Inflammatory macrophage treated with lipopolysaccharide for 4 hours (primary cell): ENCODE results near the gene SYNGR3.
"Not testable (repeated sequence)": the region's sequence is repeated elsewhere in the genome, so short reads cannot be mapped to it uniquely, and the experiment has no call there.

Source experiments
- DNase-seq: peaks from one replicate; pipeline ENCODE4 v3.0.0-alpha.2; 2020

The SYNGR3 gene

DNA sequence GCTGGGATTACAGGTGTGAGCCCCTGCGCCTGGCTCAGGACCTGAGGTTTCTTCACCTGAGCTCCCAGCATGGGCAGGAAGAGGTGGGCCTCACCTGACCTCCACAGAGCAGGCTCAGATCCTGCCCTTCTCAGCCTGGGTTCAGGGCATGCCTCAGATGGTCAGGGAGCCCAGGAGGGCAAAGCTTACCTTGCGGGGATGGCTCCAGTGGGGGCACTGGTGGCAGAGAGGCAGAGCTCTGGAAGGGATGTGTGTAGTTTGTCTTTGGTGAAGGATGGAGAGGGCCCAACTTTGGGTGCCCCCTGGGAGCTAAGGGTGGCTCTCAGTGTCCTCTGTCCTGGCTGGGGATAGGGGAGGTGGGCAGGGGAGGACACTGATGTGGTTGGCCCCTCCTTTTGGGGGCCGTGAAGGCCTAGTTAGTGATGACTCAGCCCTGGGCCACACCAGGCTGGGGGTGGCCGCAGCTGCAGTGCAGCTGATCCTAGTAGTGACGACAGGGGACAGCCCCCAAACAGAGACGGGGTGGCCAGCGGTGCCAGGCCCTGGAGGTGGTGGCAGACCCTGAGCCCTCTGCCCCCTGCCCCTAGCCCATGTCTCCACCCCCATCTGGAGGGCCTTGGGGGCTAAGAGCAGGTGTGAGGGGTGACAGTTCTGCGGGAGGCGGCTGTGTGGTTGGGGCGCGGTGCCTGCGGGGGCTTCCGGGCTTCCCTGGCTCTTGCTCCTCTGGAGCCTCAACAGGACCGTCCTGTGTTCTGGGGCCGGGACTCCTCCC is 42.7 kb downstream of the SYNGR3 start:
- no peak for DNase-seq

DNA sequence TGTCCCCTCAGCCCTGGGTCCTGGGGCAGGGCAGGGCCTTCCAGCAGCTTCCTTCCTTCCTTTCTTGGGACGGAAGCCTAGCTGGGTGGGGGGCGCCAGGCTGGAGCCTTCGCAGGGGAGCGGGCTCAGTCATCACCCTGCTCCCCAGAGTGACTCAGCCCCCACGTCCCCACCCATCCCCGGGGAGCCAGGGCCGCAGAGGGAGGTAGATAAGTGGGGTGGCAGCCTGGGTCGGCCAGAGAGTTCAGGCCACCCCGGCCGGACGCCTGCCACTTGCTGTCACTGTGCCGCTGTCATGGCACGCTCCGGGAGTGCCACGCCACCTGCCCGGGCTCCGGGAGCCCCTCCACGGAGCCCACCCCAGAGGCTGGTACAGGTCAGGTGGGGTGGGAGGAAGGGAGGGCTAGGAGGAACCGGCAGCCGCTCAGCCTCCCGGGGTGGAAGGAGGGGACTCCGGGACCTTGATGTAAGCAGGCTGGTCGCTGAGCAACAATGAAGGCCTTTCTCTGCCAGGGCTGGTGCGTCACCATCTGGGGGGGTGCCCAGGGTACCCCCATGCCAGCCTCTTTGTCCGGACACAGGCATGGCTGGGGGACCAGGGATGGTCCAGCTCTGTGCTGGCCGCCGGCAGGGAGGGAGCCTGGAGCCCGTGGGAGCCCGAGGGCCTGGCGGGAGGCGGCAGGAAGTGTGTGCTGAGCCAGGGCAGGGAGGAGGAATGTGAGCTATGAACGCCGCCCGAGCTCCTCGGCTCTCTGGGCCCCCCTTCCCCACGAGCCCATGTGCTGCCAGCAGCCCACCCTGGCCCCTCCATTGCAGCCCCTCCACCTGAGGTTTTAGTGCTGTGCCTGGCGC is 43.5 kb downstream of the SYNGR3 start:
- no peak for DNase-seq

DNA sequence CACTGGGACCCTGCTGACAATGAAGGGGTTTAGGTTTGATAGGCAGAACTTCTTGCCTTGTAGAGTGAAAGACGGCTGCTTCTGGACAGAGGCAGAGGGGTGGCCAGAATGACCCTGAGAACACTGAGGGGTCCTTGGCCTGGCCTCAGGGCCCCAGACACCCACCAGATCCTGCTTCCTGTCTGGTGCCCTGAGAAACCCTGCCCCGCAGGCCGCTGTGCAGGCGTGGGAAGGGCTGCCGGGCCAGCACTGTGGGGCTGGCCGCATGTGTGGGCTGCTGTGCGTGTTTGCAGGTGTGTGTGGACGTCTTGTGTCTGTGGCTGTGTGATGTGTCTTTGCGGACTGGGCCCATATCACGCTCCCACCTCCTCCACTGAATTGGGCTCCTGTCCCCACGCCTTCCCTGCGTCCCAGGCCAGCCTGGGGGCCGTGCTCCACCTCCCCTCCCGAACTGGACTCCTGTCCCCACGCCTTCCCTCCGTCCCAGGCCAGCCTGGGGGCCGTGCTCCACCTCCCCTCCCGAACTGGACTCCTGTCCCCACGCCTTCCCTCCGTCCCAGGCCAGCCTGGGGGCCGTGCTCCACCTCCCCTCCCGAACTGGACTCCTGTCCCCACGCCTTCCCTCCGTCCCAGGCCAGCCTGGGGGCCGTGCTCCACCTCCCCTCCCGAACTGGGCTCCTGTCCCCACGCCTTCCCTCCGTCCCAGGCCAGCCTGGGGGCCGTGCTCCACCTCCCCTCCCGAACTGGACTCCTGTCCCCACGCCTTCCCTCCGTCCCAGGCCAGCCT is 44.3 kb downstream of the SYNGR3 start:
- not testable (repeated sequence) for DNase-seq

DNA sequence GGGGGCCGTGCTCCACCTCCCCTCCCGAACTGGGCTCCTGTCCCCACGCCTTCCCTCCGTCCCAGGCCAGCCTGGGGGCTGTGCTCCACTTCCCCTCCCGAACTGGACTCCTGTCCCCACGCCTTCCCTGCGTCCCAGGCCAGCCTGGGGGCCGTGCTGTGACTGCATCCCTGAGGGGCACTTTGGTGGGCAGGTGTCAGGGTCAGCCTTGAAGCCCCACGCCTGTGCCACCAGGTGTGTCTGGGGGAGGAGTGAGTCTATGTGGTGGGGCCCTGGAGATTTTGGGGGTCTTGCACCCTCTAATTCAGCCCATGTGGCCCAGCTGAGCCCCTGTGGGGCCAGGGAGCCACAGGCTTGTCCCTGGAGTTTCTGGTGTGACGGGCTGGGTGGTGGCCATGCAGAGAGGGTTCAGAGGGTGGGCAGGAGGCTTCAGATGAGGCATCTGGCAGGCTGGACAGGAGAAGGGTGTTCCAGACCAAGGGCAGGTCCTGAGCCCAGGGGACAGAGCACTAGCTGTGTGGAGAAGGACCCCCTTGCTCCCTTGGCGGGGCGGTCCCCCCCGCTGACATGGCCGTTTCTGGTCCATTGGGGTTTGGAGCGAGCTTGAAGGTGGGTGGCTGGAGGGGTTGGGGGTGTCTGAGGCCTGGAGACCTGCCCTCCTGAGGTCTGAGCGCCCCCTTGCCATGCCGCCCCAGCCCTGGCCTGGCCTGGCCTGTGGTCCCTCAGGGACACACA is 45.1 kb downstream of the SYNGR3 start:
- no peak for DNase-seq

DNA sequence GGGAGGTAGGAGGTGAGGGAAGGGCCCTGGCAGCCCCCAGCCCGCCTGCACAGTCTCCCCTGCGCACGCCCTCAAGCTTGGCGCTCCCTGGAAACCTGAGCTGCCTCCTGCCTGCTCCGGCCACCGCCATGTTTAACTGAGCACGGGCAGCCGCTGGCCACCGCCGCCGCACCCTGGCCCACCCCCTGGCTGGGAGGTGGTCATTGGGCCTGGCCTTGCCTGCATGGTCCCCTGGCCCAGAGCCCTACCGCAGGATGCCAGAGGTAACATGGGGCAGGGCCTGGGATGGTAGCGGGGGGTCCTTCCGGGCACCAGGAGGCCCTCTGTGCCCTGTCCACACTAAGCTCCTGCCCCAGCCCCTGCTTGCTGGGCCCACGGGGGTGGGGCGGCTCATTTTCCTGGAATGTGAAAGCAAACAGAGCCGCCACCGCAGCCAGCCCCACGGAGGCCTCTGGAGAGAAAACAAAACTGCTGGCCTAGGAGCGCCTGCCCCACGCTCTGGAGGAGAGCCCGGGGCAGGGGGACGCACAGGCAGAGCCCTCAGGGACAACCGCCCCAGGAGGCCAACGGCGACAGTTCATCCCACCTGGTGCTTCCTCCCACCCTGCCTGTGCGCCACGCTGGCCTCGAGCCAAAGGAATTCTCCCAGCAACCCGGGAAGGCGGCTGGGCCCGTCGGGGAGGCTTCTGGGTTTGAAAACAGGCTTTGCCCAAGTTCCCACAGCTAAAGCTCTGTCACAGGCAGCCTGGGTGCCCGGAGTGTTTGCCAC is 45.8 kb downstream of the SYNGR3 start:
- no peak for DNase-seq

DNA sequence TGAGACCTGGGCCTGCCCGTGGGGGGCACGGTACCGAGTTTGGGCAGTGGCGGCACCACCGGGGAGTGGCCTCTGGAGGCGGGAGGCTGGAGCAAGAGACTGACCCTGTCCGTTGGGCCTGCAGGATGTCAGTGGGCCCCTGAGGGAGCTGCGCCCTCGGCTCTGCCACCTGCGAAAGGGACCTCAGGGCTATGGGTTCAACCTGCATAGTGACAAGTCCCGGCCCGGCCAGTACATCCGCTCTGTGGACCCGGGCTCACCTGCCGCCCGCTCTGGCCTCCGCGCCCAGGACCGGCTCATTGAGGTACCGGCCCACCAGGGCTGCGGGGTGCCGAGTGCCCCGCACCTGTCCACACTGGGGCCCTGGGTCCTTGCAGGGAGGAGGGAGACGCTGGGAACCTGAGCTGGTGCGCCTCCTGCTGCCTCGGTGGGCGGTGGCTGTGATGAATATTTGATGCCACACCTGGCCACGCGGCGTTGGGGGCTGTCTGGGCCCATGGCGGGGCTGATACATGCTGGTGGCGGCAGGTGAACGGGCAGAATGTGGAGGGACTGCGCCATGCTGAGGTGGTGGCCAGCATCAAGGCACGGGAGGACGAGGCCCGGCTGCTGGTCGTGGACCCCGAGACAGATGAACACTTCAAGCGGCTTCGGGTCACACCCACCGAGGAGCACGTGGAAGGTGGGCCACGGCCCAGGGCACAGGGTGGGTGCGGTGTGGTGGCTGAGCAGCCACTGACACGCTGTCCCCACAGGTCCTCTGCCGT is 46.6 kb downstream of the SYNGR3 start:
- DNase-seq, result no peak

DNA sequence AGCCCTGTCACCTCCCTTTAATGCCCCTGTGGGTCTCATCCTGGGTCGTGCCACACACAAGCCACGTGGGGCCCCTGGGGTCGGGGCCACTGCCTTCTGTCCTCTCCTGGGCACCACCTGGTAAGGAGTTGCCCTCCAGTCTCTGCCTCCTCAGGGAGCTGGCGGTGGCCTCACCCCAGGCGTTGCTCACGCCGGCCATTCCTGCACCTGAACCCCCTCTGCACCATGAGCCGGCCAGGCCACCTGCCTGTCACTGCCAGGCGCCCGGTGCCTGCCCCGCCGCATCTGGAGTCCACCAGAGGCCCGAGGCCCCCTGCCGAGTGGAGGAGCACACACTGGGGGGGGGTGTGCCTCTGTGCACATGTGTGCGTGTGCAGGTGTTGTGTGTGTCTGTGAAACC is 47.3 kb downstream of the SYNGR3 start:
- DNase-seq, result no peak

DNA sequence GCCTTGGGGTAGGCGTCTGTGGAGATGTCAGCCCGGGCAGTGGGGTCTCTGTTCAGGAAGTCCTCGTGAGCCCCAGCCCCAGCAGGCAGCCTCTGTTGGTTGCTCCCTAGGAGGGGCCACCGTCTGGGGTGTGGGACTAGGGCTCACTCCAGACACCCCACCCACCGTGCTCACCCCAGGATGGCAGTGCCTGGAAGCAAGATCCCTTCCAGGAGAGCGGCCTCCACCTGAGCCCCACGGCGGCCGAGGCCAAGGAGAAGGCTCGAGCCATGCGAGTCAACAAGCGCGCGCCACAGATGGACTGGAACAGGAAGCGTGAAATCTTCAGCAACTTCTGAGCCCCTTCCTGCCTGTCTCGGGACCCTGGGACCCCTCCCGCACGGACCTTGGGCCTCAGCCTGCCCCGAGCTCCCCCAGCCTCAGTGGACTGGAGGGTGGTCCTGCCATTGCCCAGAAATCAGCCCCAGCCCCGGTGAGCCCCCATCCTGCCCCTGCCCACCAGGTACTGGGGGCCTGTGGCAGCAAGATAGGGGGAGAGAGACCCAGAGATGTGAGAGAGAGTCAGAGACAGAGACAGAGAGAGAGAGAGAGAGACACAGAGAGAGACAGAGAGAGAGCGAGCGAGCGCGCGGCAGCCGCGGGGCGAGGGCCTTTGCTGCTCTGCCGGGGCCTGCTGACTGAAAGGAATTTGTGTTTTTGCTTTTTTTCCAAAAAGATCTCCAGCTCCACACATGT is 48.0 kb downstream of the SYNGR3 start:
- no peak for DNase-seq

DNA sequence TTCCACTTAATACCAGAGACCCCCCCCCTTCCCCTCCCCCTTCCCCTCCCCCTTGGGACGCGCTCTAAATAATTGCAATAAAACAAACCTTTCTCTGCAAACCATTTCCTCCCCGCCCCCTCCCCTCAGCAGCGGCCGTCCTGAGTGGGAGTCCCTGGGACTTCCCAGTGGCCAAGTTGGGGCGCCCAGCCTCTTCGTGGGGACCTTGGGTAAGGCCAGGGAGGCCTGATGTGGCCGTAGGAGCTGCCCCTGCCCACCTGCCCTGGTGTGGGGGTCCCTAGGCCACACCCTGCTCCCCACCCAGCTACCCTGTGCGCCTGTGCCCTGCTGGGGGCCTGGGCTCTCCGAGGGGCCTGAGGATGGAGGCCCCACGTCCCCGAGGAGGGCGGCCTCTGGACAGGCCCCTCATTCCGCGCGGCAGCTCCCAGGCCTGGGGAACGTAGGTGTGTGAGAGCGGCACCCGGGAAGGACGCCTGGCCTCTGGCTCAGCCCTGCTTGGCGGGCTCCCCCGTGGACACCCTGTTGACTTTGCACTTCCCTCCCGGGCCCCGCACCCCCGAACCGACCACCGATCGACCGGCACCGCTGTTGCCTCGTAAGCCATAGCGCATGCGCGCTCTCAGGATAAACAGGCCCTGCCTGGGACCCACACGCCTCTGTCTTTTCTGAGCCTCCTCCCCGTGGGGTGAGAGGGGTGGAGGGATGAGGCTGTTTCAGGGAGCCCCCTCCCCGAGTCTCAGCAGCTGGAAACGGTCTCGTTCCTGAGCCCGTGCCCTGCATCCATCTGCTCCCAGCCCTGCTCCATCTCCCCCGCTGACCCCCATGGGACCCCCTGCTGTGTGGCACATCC is 48.8 kb downstream of the SYNGR3 start:
- DNase-seq, result no peak

DNA sequence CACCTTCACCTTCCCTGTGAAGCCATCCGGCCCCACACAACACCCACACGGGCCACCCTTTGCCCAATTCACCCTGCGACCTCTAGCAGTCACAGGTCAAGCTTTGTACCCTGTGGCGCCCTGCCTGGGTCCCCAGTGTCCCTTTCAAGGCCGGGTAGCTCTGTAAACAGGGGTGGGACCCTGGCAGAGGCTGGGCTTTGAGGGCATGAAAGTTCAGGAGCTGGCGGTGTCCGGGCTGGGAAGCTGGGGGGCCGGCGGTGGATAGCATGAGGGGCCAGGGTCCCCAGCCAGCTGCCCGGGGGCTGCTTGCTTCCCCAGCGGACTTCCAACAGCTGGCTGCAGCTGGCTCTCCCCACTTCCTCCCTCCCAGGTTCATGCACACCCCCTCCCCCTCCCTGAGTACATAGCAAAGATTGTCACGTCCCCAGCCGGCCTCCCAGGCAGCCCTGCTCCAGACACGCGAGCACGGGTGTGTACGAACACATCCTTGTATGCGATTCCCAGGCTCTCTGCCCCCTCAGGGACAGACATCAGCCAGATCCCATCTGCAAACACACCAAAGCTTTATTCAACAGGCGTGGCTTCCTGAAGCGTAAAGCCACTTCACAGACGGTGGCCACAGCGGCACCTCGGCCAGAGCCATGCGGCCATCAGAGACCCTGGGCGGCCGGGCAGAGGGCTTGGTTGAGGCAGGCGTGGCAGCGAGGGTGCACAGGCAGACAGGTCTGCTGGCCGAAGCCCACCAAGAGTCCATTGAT is 49.7 kb downstream of the SYNGR3 start:
- no peak for DNase-seq

DNA sequence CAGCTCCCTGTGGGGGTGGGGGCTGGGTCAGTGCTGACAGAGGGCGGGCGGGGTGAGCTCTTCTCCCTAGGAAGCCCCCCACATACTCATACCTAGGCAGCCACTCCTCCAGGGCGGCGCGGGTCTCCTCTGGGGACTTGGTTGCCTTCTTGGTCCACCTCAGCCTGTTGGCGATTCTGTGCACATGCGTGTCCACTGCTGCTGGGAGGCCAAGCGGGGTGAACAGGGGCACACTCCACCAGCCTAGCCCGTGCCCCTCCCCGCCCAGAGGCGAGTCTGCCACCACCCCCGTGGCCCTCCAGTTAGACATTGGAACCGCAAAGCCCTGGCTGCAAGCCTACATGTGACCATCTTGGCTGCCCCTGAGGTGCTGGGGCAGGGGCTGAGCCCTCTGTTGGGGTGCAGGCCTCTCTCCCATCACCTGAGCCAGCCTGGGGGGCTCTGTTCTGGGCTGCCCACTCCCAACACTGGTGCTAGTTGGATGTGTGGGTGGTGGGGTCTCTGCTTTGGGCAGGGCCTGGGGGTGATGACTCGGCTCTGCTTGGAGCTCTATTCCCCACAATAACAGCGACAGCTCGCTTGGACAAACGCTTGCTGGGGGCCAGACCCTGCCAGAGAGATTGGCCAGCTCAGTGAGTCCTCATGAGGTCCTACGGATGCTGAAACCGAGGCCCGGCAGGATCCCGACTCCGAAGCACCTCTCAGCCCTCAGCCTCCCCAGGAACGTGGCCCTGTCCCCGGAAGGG is 50.4 kb downstream of the SYNGR3 start:
- DNase-seq, result no peak

DNA sequence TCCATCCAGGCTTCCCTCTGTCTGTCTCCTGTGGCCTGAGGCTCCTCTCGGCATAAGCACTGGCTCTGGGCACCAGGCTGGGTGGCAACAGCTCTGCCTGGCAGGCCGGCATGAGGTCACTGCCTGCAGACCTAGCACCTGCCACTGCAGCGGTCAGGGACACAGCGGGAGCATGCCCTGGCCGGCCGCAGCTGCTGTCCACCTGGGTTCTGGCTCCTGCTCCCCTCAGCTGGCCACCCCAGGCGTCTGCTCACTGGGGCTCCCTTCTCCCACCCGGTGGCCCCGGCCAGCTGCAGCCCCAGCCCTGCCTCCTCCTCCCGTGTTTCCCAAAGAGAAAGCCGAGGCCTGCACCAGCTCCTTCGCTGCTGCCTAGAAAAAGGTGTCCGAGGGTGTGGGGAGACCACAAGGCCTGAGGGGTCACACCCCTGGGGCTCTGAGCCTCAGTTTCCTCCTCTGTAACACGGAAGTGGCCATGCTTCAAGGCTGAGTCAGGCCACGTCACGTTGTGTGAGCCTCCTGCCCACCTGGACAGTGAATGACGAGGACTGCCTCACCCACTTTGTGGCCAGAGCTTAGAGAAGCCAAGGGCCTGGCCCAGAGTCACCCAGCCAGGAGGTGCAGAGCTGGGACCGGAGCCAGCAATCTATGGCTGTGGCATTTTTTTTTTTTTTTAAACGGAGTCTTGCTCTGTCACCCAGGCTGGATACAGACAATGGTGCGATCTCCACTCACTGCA is 51.2 kb downstream of the SYNGR3 start:
- no peak for DNase-seq

DNA sequence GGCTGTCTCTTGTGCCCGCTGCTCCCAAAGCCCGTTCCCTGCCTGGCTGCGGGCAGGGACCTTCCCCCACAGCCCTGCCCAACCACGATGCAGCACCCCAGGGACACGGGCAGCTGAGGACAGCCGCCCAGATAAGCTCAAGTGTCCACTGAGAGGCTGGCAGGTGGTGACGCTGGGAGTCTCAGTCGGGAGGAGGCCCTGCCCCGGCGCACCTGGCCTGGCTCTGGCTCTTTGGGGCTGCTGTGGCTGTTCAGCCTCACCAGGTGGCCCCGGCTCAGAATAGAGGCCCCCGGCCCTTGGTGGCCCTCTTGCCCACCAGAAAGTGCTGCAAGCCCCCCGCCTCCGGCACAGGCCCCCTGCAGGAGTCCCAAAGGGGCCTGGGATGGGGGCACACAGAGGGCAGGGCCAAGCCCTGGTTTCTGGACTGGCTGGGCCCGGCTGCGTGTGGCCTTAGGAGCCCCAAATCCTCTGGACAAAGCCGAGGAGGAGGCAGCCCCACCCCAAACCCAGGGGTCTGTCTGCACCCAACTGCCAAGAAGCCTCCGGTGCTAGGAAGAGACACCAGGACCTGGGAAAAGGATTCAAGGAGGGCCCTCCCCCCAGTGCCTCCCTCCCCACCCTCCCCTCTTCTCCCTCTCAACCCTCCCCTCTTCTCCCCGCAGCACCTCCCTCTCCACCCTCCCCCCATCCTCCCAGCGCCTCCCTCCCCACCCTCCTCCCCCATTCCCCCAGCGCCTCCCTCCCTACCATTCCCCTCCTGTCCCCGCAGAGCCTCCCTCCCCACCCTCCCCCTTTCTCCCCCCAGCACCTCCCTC is 52.6 kb downstream of the SYNGR3 start:
- no peak for DNase-seq

DNA sequence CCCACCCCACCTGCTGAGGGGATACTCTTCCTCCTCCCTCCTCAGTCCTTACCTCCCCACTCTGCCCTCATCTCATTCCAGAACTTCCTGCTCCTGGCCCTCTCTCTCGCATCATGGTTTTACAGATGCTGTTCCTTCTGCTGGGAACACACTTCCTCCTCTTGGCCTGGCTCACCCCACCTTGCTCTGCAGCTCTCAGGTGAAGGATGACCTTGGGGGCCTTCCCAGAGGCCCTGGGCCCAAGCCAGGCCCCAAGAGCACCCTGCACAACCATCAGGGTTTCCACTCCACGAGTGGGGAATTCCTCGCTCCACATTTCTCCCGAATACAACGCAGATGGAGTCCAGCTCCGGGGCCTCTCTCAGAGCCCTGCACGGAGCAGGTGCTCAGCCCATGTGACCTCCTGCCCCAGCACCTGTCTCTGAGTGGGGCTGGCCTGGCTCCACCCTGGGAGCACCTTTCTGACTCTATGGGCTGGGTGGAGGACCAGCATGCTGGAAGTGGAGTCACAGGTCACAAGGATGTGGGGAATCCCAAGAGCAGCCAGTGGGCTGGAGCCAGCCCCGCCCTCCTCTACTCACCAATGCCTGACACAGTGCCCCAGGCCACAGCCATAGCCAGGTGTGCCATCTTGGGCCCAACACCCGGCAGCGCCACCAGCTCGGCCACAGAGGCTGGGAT is 53.4 kb downstream of the SYNGR3 start:
- peak; percentile 52 for DNase-seq
